Measurements from ENCODE around the gene KDM4C. TPM values are rescaled to one million over a fixed set of nuclear protein-coding genes. Genes with fewer than 3 reads are reported as not detected.

Gene KDM4C
- total RNA-seq, 1 donor from 2014 or later = 18.2 TPM

DNA sequence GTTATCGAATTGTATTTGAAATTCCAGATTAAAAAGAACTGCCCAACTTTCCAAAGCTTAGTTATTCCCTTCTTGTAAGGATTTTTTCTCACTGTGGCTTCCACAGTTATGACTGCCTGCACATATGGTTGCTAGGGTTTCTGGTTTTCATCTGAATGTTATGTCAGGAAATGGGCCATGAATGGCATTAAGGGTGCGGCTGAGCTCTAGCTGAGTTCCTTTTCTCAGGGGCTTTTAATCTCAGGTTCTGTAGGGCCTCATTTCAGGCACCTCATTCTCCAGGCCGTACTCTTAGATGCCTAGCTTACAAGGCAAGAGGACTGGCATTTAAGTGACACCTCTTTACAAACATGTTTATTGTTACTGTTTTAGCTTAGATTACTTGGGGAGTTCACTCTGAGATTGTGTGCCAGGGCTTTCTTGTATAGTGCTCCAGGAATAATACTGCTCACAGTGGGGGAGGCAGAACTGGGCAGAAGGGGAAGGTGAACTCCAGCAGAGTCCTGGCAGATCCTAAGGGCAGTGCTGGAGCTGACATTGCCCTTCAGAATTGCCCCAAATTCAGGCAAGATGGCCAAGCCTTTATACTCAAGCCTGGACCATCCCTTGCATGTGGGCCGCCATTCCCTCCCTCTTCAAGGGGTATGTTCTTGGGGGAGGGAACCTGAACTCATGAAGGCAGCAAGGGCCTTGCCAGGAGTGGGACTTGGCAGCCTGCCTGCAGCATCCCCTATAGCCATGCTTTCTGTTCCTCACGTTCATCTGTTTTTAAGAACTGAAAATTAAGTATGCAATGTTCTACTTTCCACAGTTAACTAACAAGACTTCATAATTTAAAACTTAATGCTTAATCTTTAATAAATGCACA lies 111.5 kb downstream of the KDM4C start:
- TF ChIP-seq, protein P1, sequence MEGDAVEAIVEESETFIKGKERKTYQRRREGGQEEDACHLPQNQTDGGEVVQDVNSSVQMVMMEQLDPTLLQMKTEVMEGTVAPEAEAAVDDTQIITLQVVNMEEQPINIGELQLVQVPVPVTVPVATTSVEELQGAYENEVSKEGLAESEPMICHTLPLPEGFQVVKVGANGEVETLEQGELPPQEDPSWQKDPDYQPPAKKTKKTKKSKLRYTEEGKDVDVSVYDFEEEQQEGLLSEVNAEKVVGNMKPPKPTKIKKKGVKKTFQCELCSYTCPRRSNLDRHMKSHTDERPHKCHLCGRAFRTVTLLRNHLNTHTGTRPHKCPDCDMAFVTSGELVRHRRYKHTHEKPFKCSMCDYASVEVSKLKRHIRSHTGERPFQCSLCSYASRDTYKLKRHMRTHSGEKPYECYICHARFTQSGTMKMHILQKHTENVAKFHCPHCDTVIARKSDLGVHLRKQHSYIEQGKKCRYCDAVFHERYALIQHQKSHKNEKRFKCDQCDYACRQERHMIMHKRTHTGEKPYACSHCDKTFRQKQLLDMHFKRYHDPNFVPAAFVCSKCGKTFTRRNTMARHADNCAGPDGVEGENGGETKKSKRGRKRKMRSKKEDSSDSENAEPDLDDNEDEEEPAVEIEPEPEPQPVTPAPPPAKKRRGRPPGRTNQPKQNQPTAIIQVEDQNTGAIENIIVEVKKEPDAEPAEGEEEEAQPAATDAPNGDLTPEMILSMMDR (IDR thresholded peaks at IDR 0.05; ENCODE audit: insufficient read depth, low read depth, low read length) = no peak
- no peak for TF ChIP-seq EZH2 (IDR thresholded peaks at IDR 0.05; ENCODE audit: insufficient read depth, low read length)
- Histone ChIP-seq H3K27me3 (ENCODE audit: insufficient read depth, low read length) (no peaks in the 10 kb centered on the region), H3K9ac (ENCODE audit: low read length) (no peak overlapping the region), H2AFZ (ENCODE audit: low read depth, low read length) (no peak overlapping the region), H3K4me2 (ENCODE audit: low read length) (peak overlapping the region; percentile 30), H3K79me2 (ENCODE audit: insufficient read depth, low read length) (no peaks in the 10 kb centered on the region), H3K36me3 (ENCODE audit: insufficient read depth, low read length) (no peaks in the 10 kb centered on the region), H3K4me3 (ENCODE audit: insufficient read depth, low read depth, low read length) (no peak overlapping the region), H4K20me1 (ENCODE audit: insufficient read depth, low read length) (no peaks in the 10 kb centered on the region), H3K9me3 (ENCODE audit: insufficient read depth, low read depth, low read length) (no peaks in the 10 kb centered on the region), H3K4me1 (ENCODE audit: insufficient read depth, low read length) (peaks cover 7% of the 10 kb centered on the region), H3K27ac (ENCODE audit: low read depth, low read length) (no peak overlapping the region)
- no peak overlapping the region for H3K4me3 Mint-ChIP-seq (ENCODE audit: unreplicated experiment)
- FAIRE-seq (no peak), DNase-seq (ENCODE audit: low read depth) (no peak)
- peaks cover 11% of the 10 kb centered on the region for H3K36me3 Mint-ChIP-seq (ENCODE audit: low read depth, unreplicated experiment)
- peaks cover 13% of the 10 kb centered on the region for H3K4me1 Mint-ChIP-seq (ENCODE audit: low read depth, unreplicated experiment)
- H3K27ac Mint-ChIP-seq (ENCODE audit: unreplicated experiment) = no peak overlapping the region
- H3K9me3 Mint-ChIP-seq (ENCODE audit: unreplicated experiment) = peaks cover 5% of the 10 kb centered on the region
- H3K27me3 Mint-ChIP-seq (ENCODE audit: low read depth, unreplicated experiment) = no peaks in the 10 kb centered on the region

DNA sequence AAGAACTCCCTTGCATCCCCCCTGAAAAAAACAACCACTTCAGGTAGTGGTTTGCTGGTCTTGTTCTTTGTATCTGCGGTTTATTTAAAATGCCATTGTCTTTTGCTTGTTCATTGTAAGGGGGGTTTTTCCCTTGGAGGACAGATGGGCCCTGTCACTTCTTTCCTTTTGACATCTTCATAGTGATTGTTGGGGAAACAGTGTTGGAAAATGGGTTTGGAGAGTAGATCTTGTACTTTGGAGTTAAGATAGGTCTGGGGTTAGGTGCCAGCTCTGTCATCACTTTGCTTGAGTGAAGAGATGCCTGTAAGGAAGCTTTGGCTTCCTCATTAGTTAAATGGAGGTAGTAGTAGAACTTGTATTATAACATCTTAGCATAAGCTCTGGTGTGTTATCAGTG lies 112.4 kb downstream of the KDM4C start:
- DNase-seq (ENCODE audit: low read depth) (no peak), FAIRE-seq (no peak)
- no peaks in the 10 kb centered on the region for H3K9me3 ChIP-seq (ENCODE audit: insufficient read depth, low read depth, low read length)
- peaks cover 4% of the 10 kb centered on the region for H3K79me2 ChIP-seq (ENCODE audit: insufficient read depth, low read length)
- TF ChIP-seq, protein P1 (IDR thresholded peaks at IDR 0.05; ENCODE audit: insufficient read depth, low read depth, low read length) = no peak
- no peak for TF ChIP-seq EZH2 (IDR thresholded peaks at IDR 0.05; ENCODE audit: insufficient read depth, low read length)
- peaks cover 9% of the 10 kb centered on the region for H3K4me1 ChIP-seq (ENCODE audit: insufficient read depth, low read length)
- no peak overlapping the region for H3K9ac ChIP-seq (ENCODE audit: low read length)
- no peaks in the 10 kb centered on the region for H4K20me1 ChIP-seq (ENCODE audit: insufficient read depth, low read length)
- H3K36me3 ChIP-seq (ENCODE audit: insufficient read depth, low read length) = no peaks in the 10 kb centered on the region
- H3K4me3 ChIP-seq (ENCODE audit: insufficient read depth, low read depth, low read length) = no peak overlapping the region
- Mint-ChIP-seq H3K4me1 (ENCODE audit: low read depth, unreplicated experiment) (peaks cover 17% of the 10 kb centered on the region), H3K27ac (ENCODE audit: unreplicated experiment) (no peak overlapping the region), H3K4me3 (ENCODE audit: unreplicated experiment) (no peak overlapping the region), H3K36me3 (ENCODE audit: low read depth, unreplicated experiment) (peaks cover 8% of the 10 kb centered on the region), H3K9me3 (ENCODE audit: unreplicated experiment) (peaks cover 3% of the 10 kb centered on the region), H3K27me3 (ENCODE audit: low read depth, unreplicated experiment) (no peaks in the 10 kb centered on the region)
- H3K4me2 ChIP-seq (ENCODE audit: low read length) = no peak overlapping the region
- no peaks in the 10 kb centered on the region for H3K27me3 ChIP-seq (ENCODE audit: insufficient read depth, low read length)
- H2AFZ ChIP-seq (ENCODE audit: low read depth, low read length) = no peak overlapping the region
- H3K27ac ChIP-seq (ENCODE audit: low read depth, low read length) = no peak overlapping the region
